Measurements from ENCODE around the gene FSD1L.
"Not testable (repeated sequence)": the region's sequence is repeated elsewhere in the genome, so short reads cannot be mapped to it uniquely, and the experiment has no call there.

Gene FSD1L

GRCh38 chr9:105579952-105580351, 132.1 kb downstream of the FSD1L start:
- not testable (repeated sequence) for DNase-seq

DNA sequence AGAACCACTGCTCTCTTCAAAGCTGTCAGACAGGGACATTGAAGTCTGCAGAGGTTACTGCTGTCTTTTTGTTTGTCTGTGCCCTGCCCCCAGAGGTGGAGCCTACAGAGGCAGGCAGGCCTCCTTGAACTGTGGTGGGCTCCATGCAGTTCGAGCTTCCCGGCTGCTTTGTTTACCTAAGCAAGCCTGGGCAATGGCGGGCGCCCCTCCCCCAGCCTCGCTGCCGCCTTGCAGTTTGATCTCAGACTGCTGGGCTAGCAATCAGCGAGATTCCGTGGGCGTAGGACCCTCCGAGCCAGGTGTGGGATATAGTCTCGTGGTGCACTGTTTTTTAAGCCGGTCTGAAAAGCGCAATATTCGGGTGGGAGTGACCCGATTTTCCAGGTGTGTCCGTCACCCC, 133.7 kb downstream of the FSD1L start:
- not testable (repeated sequence) for DNase-seq

GRCh38 chr9:105593145-105593544, 145.3 kb downstream of the FSD1L start:
- no peak for DNase-seq

Data from activated naive CD4-positive, alpha-beta T cell treated with anti-CD3 and anti-CD28 coated beads, Interleukin-2, amount 50 U/mL, for 16 hours (primary cell).